Measurements from ENCODE around the gene RRP12. TPM values are rescaled to one million over a fixed set of nuclear protein-coding genes. Genes with fewer than 3 reads are reported as not detected.
A peak's percentile ranks its signal among the peaks of the same experiment; 100 is the strongest.

The RRP12 gene
- total RNA-seq, 1 donor from 2014 or later: 41.6 TPM

GRCh38 chr10:97362310-97363033 lies 38.7 kb downstream of the RRP12 start:
- H3K36me3 Mint-ChIP-seq: peaks cover 20% of the 10 kb centered on the region
- H3K4me1 Mint-ChIP-seq (ENCODE audit: unreplicated experiment): no peaks in the 10 kb centered on the region
- no peaks in the 10 kb centered on the region for H3K9me3 Mint-ChIP-seq
- H3K4me3 Mint-ChIP-seq: no peak overlapping the region
- TF ChIP-seq, protein P1, sequence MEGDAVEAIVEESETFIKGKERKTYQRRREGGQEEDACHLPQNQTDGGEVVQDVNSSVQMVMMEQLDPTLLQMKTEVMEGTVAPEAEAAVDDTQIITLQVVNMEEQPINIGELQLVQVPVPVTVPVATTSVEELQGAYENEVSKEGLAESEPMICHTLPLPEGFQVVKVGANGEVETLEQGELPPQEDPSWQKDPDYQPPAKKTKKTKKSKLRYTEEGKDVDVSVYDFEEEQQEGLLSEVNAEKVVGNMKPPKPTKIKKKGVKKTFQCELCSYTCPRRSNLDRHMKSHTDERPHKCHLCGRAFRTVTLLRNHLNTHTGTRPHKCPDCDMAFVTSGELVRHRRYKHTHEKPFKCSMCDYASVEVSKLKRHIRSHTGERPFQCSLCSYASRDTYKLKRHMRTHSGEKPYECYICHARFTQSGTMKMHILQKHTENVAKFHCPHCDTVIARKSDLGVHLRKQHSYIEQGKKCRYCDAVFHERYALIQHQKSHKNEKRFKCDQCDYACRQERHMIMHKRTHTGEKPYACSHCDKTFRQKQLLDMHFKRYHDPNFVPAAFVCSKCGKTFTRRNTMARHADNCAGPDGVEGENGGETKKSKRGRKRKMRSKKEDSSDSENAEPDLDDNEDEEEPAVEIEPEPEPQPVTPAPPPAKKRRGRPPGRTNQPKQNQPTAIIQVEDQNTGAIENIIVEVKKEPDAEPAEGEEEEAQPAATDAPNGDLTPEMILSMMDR (conservative IDR thresholded peaks at IDR 0.05): no peak
- H3K27ac Mint-ChIP-seq: peak overlapping the region; percentile 63
- H3K27me3 Mint-ChIP-seq: no peaks in the 10 kb centered on the region
- no peak for DNase-seq (ENCODE audit: extremely low spot score, unreplicated experiment)

DNA sequence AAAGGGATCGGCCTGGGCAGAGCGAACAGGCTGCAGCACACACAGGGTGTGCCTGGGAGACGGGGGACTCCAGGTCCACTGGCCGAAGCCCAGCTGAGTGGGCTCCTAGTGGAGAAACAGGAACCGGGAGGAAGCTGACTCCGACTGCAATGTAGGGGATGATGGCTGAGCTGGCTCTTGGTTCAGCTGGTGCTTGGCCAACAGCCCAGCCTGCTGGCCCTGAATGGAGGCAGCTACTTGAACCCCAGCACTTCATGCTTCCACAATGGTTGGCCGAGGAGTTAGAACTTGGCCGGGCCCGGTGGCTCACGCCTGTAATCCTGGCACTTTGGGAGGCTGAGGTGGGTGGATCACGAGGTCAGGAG lies 39.6 kb downstream of the RRP12 start:
- Mint-ChIP-seq H3K27me3 (no peaks in the 10 kb centered on the region), H3K9me3 (no peaks in the 10 kb centered on the region), H3K36me3 (peaks cover 16% of the 10 kb centered on the region), H3K27ac (no peak overlapping the region), H3K4me1 (ENCODE audit: unreplicated experiment) (no peaks in the 10 kb centered on the region), H3K4me3 (no peak overlapping the region)
- no peak for DNase-seq (ENCODE audit: extremely low spot score, unreplicated experiment)
- TF ChIP-seq, protein P1 (conservative IDR thresholded peaks at IDR 0.05): no peak

- TF ChIP-seq, protein P1 (conservative IDR thresholded peaks at IDR 0.05): no peak
- Mint-ChIP-seq H3K4me3 (no peak overlapping the region), H3K9me3 (no peaks in the 10 kb centered on the region), H3K27me3 (no peaks in the 10 kb centered on the region), H3K27ac (peak overlapping the region; percentile 49), H3K36me3 (peaks cover 16% of the 10 kb centered on the region), H3K4me1 (ENCODE audit: unreplicated experiment) (peaks cover 2% of the 10 kb centered on the region)
- no peak for DNase-seq (ENCODE audit: extremely low spot score, unreplicated experiment)
Observed at GRCh38 chr10:97360705-97361536, 40.2 kb downstream of the RRP12 start.

DNA sequence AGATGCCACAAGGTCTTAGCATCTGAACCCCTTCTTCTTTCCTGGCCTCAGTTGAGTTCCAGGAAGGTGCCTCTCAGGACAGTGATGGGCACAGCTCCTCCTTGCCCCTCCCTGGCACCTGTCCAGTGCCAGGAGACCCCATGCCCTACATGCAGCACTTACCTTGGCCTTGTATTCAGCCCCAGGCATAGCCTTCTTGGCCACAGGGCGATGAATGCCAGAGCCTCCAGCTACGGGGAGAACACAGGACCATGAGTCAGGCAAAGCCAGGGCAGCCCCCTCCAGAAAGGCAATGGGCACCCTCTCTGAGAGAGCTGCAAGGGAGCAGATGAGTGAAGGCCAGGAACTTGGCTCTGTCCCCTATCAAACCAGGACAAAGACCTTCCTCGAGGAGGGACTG lies 42.4 kb downstream of the RRP12 start:
- no peak overlapping the region for H3K4me3 Mint-ChIP-seq
- H3K36me3 Mint-ChIP-seq: peaks cover 13% of the 10 kb centered on the region
- no peaks in the 10 kb centered on the region for H3K27me3 Mint-ChIP-seq
- H3K9me3 Mint-ChIP-seq: no peaks in the 10 kb centered on the region
- peaks cover 7% of the 10 kb centered on the region for H3K4me1 Mint-ChIP-seq (ENCODE audit: unreplicated experiment)
- no peak overlapping the region for H3K27ac Mint-ChIP-seq
- TF ChIP-seq, protein P1 (conservative IDR thresholded peaks at IDR 0.05): no peak
- no peak for DNase-seq (ENCODE audit: extremely low spot score, unreplicated experiment)

- H3K27ac Mint-ChIP-seq: no peak overlapping the region
- H3K4me1 Mint-ChIP-seq (ENCODE audit: unreplicated experiment): peaks cover 7% of the 10 kb centered on the region
- TF ChIP-seq, protein P1 (conservative IDR thresholded peaks at IDR 0.05): no peak
- peaks cover 13% of the 10 kb centered on the region for H3K36me3 Mint-ChIP-seq
- no peaks in the 10 kb centered on the region for H3K9me3 Mint-ChIP-seq
- no peak overlapping the region for H3K4me3 Mint-ChIP-seq
- H3K27me3 Mint-ChIP-seq: no peaks in the 10 kb centered on the region
- no peak for DNase-seq (ENCODE audit: extremely low spot score, unreplicated experiment)
Observed at GRCh38 chr10:97358349-97358748, 42.8 kb downstream of the RRP12 start.
